AG10803 (cell line): ENCODE data around the gene CALR3.
A peak's percentile ranks its signal among the peaks of the same experiment; 100 is the strongest.

ENCODE experiments used
- DNase-seq: peaks from one replicate; pipeline ENCODE4 v3.0.0; 2010; ENCODE audit warnings: low read depth
- H3K4me3 ChIP-seq: 2 replicates; pipeline ENCODE4 v1.5.1; 2011; ENCODE audit warnings: mild to moderate bottlenecking, low read length, control low read depth
- TF ChIP-seq, protein P1 (sequence below): conservative IDR thresholded peaks from 2 replicates; pipeline ENCODE4 v1.5.1; 2011; ENCODE audit warnings: mild to moderate bottlenecking, low read length, control low read depth, inconsistent platforms

Gene CALR3

GRCh38 chr19:16463991-16464575, 31.9 kb downstream of the CALR3 start:
- no peak overlapping the region for H3K4me3 ChIP-seq
- TF ChIP-seq, protein P1, sequence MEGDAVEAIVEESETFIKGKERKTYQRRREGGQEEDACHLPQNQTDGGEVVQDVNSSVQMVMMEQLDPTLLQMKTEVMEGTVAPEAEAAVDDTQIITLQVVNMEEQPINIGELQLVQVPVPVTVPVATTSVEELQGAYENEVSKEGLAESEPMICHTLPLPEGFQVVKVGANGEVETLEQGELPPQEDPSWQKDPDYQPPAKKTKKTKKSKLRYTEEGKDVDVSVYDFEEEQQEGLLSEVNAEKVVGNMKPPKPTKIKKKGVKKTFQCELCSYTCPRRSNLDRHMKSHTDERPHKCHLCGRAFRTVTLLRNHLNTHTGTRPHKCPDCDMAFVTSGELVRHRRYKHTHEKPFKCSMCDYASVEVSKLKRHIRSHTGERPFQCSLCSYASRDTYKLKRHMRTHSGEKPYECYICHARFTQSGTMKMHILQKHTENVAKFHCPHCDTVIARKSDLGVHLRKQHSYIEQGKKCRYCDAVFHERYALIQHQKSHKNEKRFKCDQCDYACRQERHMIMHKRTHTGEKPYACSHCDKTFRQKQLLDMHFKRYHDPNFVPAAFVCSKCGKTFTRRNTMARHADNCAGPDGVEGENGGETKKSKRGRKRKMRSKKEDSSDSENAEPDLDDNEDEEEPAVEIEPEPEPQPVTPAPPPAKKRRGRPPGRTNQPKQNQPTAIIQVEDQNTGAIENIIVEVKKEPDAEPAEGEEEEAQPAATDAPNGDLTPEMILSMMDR, result no peak
- DNase-seq, result no peak

DNA sequence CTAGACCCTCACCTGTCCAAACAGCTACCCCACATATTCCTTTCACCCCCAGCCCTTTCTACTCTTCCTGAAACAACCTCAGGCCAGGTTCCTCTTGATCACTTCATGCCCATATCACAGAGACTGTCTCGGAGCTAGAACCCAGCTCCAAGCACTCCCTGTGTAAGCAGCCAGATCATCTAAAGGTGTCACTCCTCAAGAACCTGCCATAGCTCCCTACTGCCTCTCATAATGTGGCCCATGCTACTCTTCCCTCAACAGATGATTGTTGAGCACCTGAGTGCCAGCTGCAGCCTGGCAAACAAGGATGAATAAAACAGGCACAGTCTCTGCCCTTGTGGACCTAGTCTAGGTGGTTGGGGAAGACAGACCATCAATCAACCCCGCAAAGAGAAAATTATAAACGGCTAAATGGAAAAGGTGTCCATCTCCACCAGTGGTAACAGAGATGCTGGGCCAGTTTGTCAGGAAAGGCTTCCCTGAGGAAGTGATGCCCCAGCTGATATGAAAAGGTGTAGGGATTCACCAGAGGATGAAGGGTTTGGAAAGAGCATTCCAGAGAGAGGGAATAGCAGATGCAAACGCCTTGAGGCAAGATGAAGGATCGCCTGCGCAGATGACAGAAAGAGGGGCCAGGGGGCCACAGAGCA, 32.5 kb downstream of the CALR3 start:
- TF ChIP-seq, protein P1, result no peak
- H3K4me3 ChIP-seq, result no peak overlapping the region

GRCh38 chr19:16462757-16463250, 33.2 kb downstream of the CALR3 start:
- TF ChIP-seq, protein P1, result no peak
- H3K4me3 ChIP-seq, result no peak overlapping the region
- DNase-seq, result no peak

More for the DNA sequence above, 32.5 kb downstream of the CALR3 start:
- no peak for DNase-seq

DNA sequence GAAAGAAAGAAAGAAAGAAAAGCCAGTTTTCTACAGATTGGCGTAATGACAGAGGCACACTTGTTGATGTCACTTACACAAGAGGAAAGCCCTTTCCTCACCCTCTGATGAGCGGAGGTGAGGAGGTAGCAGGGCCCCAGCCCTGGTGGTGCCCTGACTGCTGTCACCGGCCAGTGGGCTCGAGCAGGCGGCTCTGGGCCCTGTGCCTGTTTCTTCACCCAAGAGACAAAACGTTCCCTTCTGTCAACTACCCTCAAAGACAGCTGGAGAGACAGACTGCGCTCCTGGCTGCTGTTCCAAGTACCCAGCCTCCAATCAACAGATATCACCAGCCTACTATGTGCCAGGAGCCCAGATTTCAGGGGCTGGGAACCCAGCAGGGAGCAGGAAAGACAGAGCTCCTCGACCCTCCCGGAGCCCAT, 34.3 kb downstream of the CALR3 start:
- DNase-seq, result no peak
- H3K4me3 ChIP-seq, result no peak overlapping the region
- TF ChIP-seq, protein P1, result no peak

- TF ChIP-seq, protein P1, result no peak
- no peak for DNase-seq
Measured at GRCh38 chr19:16460454-16460853, 35.5 kb downstream of the CALR3 start.

DNA sequence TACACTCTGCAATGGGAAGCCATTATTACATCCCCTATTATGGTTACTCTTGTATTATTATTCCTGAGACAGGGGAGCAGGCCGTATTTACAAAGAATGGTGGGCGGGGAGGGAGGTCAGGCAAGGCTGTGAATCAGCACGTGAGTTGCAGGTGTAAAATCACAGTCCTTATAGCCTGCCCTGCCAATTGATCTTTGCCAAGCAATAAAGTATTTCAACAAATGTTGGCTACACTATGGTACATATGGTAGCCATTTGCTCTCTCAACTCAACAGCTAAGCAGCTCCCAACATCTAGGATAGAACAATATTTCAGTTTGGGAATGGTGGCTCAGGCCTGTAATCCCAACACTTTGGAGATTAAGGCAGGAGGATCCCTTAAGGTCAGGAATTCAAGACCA, 36.3 kb downstream of the CALR3 start:
- TF ChIP-seq, protein P1, result no peak
- no peak overlapping the region for H3K4me3 ChIP-seq
- DNase-seq, result peak; percentile 48

More at GRCh38 chr19:16460454-16460853, 35.5 kb downstream of the CALR3 start:
- no peak overlapping the region for H3K4me3 ChIP-seq
